Ectodermal cell (in vitro differentiated cells): ENCODE results near the gene CCSER1.
"Not testable (repeated sequence)": the region's sequence is repeated elsewhere in the genome, so short reads cannot be mapped to it uniquely, and the experiment has no call there.

Experiments used
- H3K27ac ChIP-seq: 2 replicates; pipeline ENCODE4 v1.7.0; 2013; ENCODE audit warnings: mild to moderate bottlenecking, low read depth, low read length; ENCODE audit not compliant: insufficient read depth, poor library complexity, severe bottlenecking
- H3K27me3 ChIP-seq: 2 replicates; pipeline ENCODE4 v1.7.0; 2013; ENCODE audit warnings: mild to moderate bottlenecking, low read length; ENCODE audit not compliant: insufficient read depth, control insufficient read depth, poor library complexity, severe bottlenecking
- H3K36me3 ChIP-seq: one replicate; pipeline ENCODE4 v1.7.0; 2013; ENCODE audit warnings: low read length; ENCODE audit not compliant: control insufficient read depth, insufficient read depth
- H3K4me1 ChIP-seq: one replicate; pipeline ENCODE4 v1.7.0; 2013; ENCODE audit warnings: low read length; ENCODE audit not compliant: control insufficient read depth, insufficient read depth
- H3K4me3 ChIP-seq: 2 replicates; pipeline ENCODE4 v1.7.0; 2013; ENCODE audit warnings: low read depth, low read length, control low read depth; ENCODE audit not compliant: insufficient read depth
- H3K9me3 ChIP-seq: 2 replicates; pipeline ENCODE4 v1.7.0; 2013; ENCODE audit warnings: mild to moderate bottlenecking, low read length, moderate library complexity; ENCODE audit not compliant: control insufficient read depth
- WGBS, 2 experiments: methylation state at CpG; one replicate each; pipeline ENCODE4 v1.1.7; 2013; ENCODE audit warnings: missing lambda C conversion rate in 2 of 2; 5-methylcytosine and 5-hydroxymethylcytosine counted together

Gene CCSER1

DNA sequence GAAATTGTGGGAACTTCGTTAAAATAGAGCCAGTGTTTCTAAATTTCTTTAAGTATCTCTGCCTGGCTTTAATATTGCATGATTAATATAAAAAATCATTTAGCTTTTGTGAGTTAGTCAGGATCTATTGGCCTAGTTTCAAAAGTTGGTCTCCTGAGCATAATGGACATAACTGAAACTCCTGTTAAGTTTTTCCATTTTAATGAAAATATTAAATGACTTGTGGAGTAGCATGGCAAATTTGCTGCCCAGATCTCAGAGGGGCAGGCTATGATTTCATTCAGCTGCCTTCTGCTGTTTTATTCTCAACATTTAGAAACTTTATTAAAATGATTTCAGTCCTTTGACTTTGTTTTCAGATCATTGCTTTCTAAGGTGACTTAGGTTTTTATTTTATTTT is 1213.6 kb downstream of the CCSER1 start:
- Histone ChIP-seq H3K4me3 (no peak overlapping the region), H3K27me3 (no peaks in the 10 kb centered on the region), H3K4me1 (no peaks in the 10 kb centered on the region), H3K9me3 (no peaks in the 10 kb centered on the region), H3K27ac (no peak overlapping the region), H3K36me3 (no peaks in the 10 kb centered on the region)
- WGBS, 2 experiments, result no CpG with 5 or more reads among the region's 1 CpG

GRCh38 chr4:91345632-91346031 is 1218.4 kb downstream of the CCSER1 start:
- Histone ChIP-seq H3K9me3 (no peaks in the 10 kb centered on the region), H3K27me3 (no peaks in the 10 kb centered on the region), H3K27ac (no peak overlapping the region), H3K36me3 (no peaks in the 10 kb centered on the region), H3K4me3 (no peak overlapping the region), H3K4me1 (no peaks in the 10 kb centered on the region)

- not testable (repeated sequence) for H3K27me3 ChIP-seq, H3K36me3 ChIP-seq, H3K9me3 ChIP-seq, H3K27ac ChIP-seq, H3K4me1 ChIP-seq, H3K4me3 ChIP-seq
- WGBS, 2 experiments, result 88 to 90% methylated on average over 3 to 4 of the region's 4 CpGs
These were observed 1229.3 kb downstream of the CCSER1 start for GRCh38 chr4:91356496-91356895.

GRCh38 chr4:91358016-91358415 is 1230.8 kb downstream of the CCSER1 start:
- not testable (repeated sequence) for H3K27me3 ChIP-seq, H3K27ac ChIP-seq, H3K9me3 ChIP-seq, H3K36me3 ChIP-seq, H3K4me3 ChIP-seq, H3K4me1 ChIP-seq
- 91 to 94% methylated on average over 3 of the region's 3 CpGs for WGBS, 2 experiments

DNA sequence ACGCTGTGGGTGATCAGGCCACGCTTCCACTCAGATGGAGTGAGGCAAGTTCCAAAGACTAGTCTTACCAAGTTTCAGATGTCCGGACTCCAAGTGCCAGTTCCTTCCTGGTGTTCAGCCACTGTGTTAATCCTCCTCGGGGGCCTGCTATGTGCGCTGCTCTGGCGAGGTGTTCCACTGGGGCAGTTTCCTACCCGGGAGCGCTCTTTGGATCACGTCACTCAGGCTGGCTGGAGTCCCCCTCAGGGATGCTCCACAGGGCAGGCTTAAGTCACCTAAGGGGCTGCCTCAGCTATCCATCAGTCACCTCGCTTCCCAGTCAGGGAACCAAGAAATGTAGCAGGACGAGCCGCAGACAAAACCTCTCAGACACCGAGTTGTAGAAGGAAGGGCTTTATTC is 1231.4 kb downstream of the CCSER1 start:
- H3K36me3 ChIP-seq, H3K4me1 ChIP-seq, H3K27ac ChIP-seq, H3K4me3 ChIP-seq, H3K27me3 ChIP-seq, H3K9me3 ChIP-seq: not testable (repeated sequence)
- 85 to 87% methylated on average over 10 to 13 of the region's 13 CpGs for WGBS, 2 experiments

- no peaks in the 10 kb centered on the region for H3K27me3 ChIP-seq
- no peaks in the 10 kb centered on the region for H3K9me3 ChIP-seq
- H3K27ac ChIP-seq, result no peak overlapping the region
- H3K4me3 ChIP-seq, result no peak overlapping the region
- H3K36me3 ChIP-seq, result no peaks in the 10 kb centered on the region
- H3K4me1 ChIP-seq, result no peaks in the 10 kb centered on the region
- WGBS, 2 experiments, result 83 to 84% methylated on average over 8 of the region's 8 CpGs
These were observed 1232.1 kb downstream of the CCSER1 start for GRCh38 chr4:91359041-91360031.

DNA sequence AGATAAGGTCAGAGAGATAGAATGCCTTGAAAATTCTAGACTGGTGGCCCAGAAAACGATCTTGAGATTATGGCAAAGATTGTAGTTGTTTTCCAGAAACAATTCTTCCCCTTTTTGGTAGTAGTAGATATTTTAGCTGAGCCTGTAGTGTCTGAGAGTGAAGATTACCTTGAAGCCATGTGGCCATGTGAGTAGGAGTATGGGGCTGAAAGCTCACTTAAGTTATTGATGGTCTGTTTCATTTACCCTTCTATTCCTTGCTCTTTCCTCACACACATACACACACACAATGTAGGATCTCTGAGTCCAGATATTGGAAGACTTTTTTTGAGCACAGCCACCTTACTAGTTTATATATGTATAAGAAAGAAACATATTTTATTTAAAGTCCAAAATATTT is 1234.9 kb downstream of the CCSER1 start:
- Histone ChIP-seq H3K27me3 (no peaks in the 10 kb centered on the region), H3K9me3 (no peaks in the 10 kb centered on the region), H3K4me3 (no peak overlapping the region), H3K4me1 (no peaks in the 10 kb centered on the region), H3K36me3 (no peaks in the 10 kb centered on the region), H3K27ac (no peak overlapping the region)
- WGBS, 2 experiments, result 87 to 94% methylated on average over 1 of the region's 1 CpG

DNA sequence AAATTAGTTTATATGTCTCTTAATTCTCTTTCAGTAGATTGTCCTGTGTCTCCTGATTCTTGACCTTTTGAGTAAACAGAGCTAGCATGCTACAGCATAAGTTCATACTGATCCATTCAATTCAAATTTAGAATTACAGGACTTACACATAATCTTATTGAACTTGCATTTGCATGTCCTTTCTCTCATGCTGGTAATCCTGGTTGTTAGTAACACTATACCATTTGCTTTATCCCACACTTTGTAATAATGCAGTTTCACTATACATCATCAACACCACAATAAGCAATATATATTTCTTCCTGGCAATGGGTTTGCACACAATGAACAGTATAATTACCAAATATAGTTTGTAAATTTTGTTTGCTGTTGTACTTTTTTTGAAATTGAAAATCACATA is 1239.4 kb downstream of the CCSER1 start:
- no peak overlapping the region for H3K27ac ChIP-seq
- no peaks in the 10 kb centered on the region for H3K36me3 ChIP-seq
- no peaks in the 10 kb centered on the region for H3K27me3 ChIP-seq
- no peaks in the 10 kb centered on the region for H3K4me1 ChIP-seq
- H3K4me3 ChIP-seq, result no peak overlapping the region
- H3K9me3 ChIP-seq, result no peaks in the 10 kb centered on the region

DNA sequence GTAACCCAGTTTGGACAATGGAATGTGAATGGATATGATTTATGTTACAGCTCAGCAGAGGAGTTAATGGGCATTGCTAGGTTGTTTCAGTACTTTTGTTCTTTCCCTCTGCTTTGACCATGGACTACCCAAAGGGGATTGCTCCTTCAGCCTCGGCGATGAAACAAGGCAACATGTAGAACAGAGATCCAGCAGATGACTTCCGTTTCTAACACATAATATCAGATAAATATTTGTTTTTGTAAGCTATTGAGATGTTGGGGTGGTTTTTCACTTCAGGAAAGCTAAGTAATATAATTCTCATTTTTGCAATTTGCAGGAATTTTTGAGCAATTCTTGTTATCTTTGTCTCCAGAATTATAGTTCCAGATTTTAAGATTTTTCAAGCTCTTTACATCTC is 1241.9 kb downstream of the CCSER1 start:
- H3K4me1 ChIP-seq, result no peaks in the 10 kb centered on the region
- H3K9me3 ChIP-seq, result no peaks in the 10 kb centered on the region
- H3K36me3 ChIP-seq, result no peaks in the 10 kb centered on the region
- no peaks in the 10 kb centered on the region for H3K27me3 ChIP-seq
- no peak overlapping the region for H3K27ac ChIP-seq
- 93 to 100% methylated on average over 2 to 3 of the region's 3 CpGs for WGBS, 2 experiments
- H3K4me3 ChIP-seq, result no peak overlapping the region

DNA sequence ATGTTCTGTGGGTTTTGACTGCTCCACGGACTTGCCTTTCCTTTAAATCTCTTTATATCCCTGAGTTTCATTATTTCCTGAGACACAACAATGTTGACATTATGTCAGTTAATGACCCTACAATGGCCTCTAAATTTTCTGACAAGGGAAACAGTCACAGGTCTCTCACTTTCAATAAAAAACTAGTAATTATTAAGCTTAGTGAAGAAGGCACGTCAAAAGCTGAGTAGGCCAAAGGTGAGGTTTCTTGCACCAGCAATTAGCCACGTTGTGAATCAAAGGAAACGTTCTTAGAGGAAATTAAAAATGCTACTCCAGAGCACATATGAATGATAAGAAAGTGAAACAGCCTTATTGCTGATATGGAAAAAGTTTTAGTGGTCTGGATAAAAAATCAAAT is 1246.4 kb downstream of the CCSER1 start:
- H3K27me3 ChIP-seq, result no peaks in the 10 kb centered on the region
- H3K4me1 ChIP-seq, result no peaks in the 10 kb centered on the region
- no peak overlapping the region for H3K27ac ChIP-seq
- no peaks in the 10 kb centered on the region for H3K9me3 ChIP-seq
- no peaks in the 10 kb centered on the region for H3K36me3 ChIP-seq
- 88 to 89% methylated on average over 4 of the region's 4 CpGs for WGBS, 2 experiments
- no peak overlapping the region for H3K4me3 ChIP-seq
